ENCODE data around the gene ZNRF3. TPM values are rescaled to one million over a fixed set of nuclear protein-coding genes. Genes with fewer than 3 reads are reported as not detected.
"Not testable (repeated sequence)": the region's sequence is repeated elsewhere in the genome, so short reads cannot be mapped to it uniquely, and the experiment has no call there.

Gene ZNRF3
- polyA plus RNA-seq, 3 donors, result 0.13 TPM; not detected in 2

GRCh38 chr22:29039148-29039547, 155.8 kb downstream of the ZNRF3 start:
- no peaks in the 10 kb centered on the region for H3K9me3 ChIP-seq (replicated peaks in 1 of 2; ENCODE audit: control insufficient read depth in 1 of 2, insufficient read depth in 1 of 2, low read length in 2 of 2)
- H4K20me1 ChIP-seq (ENCODE audit: insufficient read depth, low read length), result no peaks in the 10 kb centered on the region
- Mint-ChIP-seq H3K4me3 (no peak overlapping the region), H3K36me3 (no peaks in the 10 kb centered on the region), H3K27ac (peak overlapping the region in 1 of 7 donors; percentile 2), H3K9me3 (no peaks in the 10 kb centered on the region), H3K27me3 (ENCODE audit: low read depth in 3 of 3) (peaks cover 0 to 4% (median 3%) of the 10 kb centered on the region in 3 donors), H3K4me1 (peaks cover 2% of the 10 kb centered on the region)
- DNase-seq, result no peak
- H3K27me3 ChIP-seq (ENCODE audit: control insufficient read depth in 2 of 2, insufficient read depth in 2 of 2, low read length in 2 of 2), result no peaks in the 10 kb centered on the region
- H3K27ac ChIP-seq (ENCODE audit: low read depth in 1 of 2, low read length in 2 of 2), result no peak overlapping the region
- 100% methylated on average over 9 of the region's 9 CpGs for WGBS (ENCODE audit: insufficient coverage)
- H3K4me2 ChIP-seq (replicated peaks; ENCODE audit: extremely low read depth, low read length, poor library complexity, severe bottlenecking), result no peak overlapping the region
- H3K36me3 ChIP-seq (replicated peaks in 1 of 2; ENCODE audit: control insufficient read depth in 1 of 2, insufficient read depth in 2 of 2, low read length in 2 of 2), result no peaks in the 10 kb centered on the region
- no peak for TF ChIP-seq CTCF (IDR thresholded peaks at IDR 0.05)
- H2AFZ ChIP-seq (ENCODE audit: insufficient read depth, low read depth, low read length, poor library complexity, severe bottlenecking), result no peak overlapping the region
- H3K4me1 ChIP-seq (ENCODE audit: control insufficient read depth in 1 of 2, insufficient read depth in 2 of 2, low read length in 2 of 2), result no peaks in the 10 kb centered on the region
- H3K79me2 ChIP-seq (ENCODE audit: insufficient read depth, low read length), result no peaks in the 10 kb centered on the region
- no peak overlapping the region for H3K4me3 ChIP-seq (replicated peaks in 1 of 3; ENCODE audit: low read depth in 2 of 3, low read length in 3 of 3)
- intact Hi-C loops (cut with micrococcal nuclease), result no loop called here
- no peak overlapping the region for H3K9ac ChIP-seq (ENCODE audit: insufficient read depth, low read length, poor library complexity, severe bottlenecking)

- not testable (repeated sequence) for H3K27me3 Mint-ChIP-seq (ENCODE audit: low read depth in 3 of 3); DNase-seq; H3K9me3 ChIP-seq (replicated peaks in 1 of 2; ENCODE audit: control insufficient read depth in 1 of 2, insufficient read depth in 1 of 2, low read length in 2 of 2)
Observed at GRCh38 chr22:29039684-29040083, 156.3 kb downstream of the ZNRF3 start.

More at GRCh38 chr22:29039684-29040083, 156.3 kb downstream of the ZNRF3 start:
- H3K4me2 ChIP-seq (replicated peaks; ENCODE audit: extremely low read depth, low read length, poor library complexity, severe bottlenecking); H3K27ac ChIP-seq (ENCODE audit: low read depth in 1 of 2, low read length in 2 of 2); H3K4me3 Mint-ChIP-seq; H2AFZ ChIP-seq (ENCODE audit: insufficient read depth, low read depth, low read length, poor library complexity, severe bottlenecking); H3K4me1 ChIP-seq (ENCODE audit: control insufficient read depth in 1 of 2, insufficient read depth in 2 of 2, low read length in 2 of 2); H3K4me3 ChIP-seq (replicated peaks in 1 of 3; ENCODE audit: low read depth in 2 of 3, low read length in 3 of 3); H3K36me3 Mint-ChIP-seq; H3K4me1 Mint-ChIP-seq; H3K36me3 ChIP-seq (replicated peaks in 1 of 2; ENCODE audit: control insufficient read depth in 1 of 2, insufficient read depth in 2 of 2, low read length in 2 of 2); H3K79me2 ChIP-seq (ENCODE audit: insufficient read depth, low read length); H3K27me3 ChIP-seq (ENCODE audit: control insufficient read depth in 2 of 2, insufficient read depth in 2 of 2, low read length in 2 of 2); H3K9me3 Mint-ChIP-seq; H3K9ac ChIP-seq (ENCODE audit: insufficient read depth, low read length, poor library complexity, severe bottlenecking); H4K20me1 ChIP-seq (ENCODE audit: insufficient read depth, low read length): not testable (repeated sequence)
- intact Hi-C loops (cut with micrococcal nuclease), result loop anchor here (1.0 to 5.0 kb wide), 4 partner anchors 182 to 439 kb away; no protein-coding TSS in a partner anchor
- 100% methylated on average over 1 of the region's 4 CpGs for WGBS (ENCODE audit: insufficient coverage)
- peak overlapping the region in 1 of 7 donors; percentile 2 for H3K27ac Mint-ChIP-seq
